HepG2 (cell line): ENCODE data around the gene HK2. TPM values are rescaled to one million over a fixed set of nuclear protein-coding genes. Genes with fewer than 3 reads are reported as not detected.

Source experiments
- BCL6 ChIP-seq: IDR thresholded peaks from 2 replicates; pipeline ENCODE4 v1.6.1; 2016; ENCODE audit warnings: missing genetic modification reagents, missing compliant biosample characterization
- CBFB ChIP-seq: sonication (generic); formaldehyde crosslinking; IDR thresholded peaks from 2 replicates; pipeline ENCODE4 v1.4.0; 2020; ENCODE audit warnings: missing genetic modification reagents
- CBX5 ChIP-seq: sonication (generic); formaldehyde crosslinking; IDR thresholded peaks from 2 replicates; pipeline ENCODE4 v1.4.0; 2020; ENCODE audit warnings: missing genetic modification reagents, borderline replicate concordance
- CHD4 ChIP-seq: fragments of 200-600 bp; sonication (generic); IDR thresholded peaks from 2 replicates; pipeline ENCODE4 v1.7.0; 2017; ENCODE audit warnings: mild to moderate bottlenecking, low read length, borderline replicate concordance
- GFI1 ChIP-seq: sonication (generic); formaldehyde crosslinking; IDR thresholded peaks from 2 replicates; pipeline ENCODE4 v1.5.0; 2020; ENCODE audit warnings: missing genetic modification reagents, mild to moderate bottlenecking, borderline replicate concordance
- HOXA3 ChIP-seq: sonication (generic); formaldehyde crosslinking; IDR thresholded peaks from 2 replicates; pipeline ENCODE4 v1.5.0; 2020; ENCODE audit warnings: missing genetic modification reagents
- JUND ChIP-seq: sonication (generic); formaldehyde crosslinking; IDR thresholded peaks from 2 replicates; pipeline ENCODE4 v1.8.0; 2022; ENCODE audit warnings: mild to moderate bottlenecking, missing genetic modification reagents
- KMT2B ChIP-seq: IDR thresholded peaks from 2 replicates; pipeline ENCODE4 v1.6.1; 2016; ENCODE audit warnings: missing genetic modification reagents, missing compliant biosample characterization
- MTA3 ChIP-seq: sonication (generic); formaldehyde crosslinking; IDR thresholded peaks from 2 replicates; pipeline ENCODE4 v1.4.0; 2020; ENCODE audit warnings: missing genetic modification reagents
- NR2F1 ChIP-seq, 2 experiments: fragments of 450-650 bp in 1 of 2; formaldehyde crosslinking in 1 of 2; IDR thresholded peaks; 2 replicates each; pipeline versions ENCODE4 v1.5.0 to v1.6.1; 2016 to 2020; ENCODE audit warnings: mild to moderate bottlenecking in 1 of 2, missing compliant biosample characterization in 1 of 2, missing genetic modification reagents in 1 of 2, moderate library complexity in 1 of 2
- PCBP1 ChIP-seq: fragments of 200-400 bp; formaldehyde crosslinking; IDR thresholded peaks from 2 replicates; pipeline ENCODE4 v1.6.1; 2017; ENCODE audit warnings: mild to moderate bottlenecking, low read depth, low read length, borderline replicate concordance
- TMF1 ChIP-seq: sonication (generic); formaldehyde crosslinking; IDR thresholded peaks from 2 replicates; pipeline ENCODE4 v1.8.1; 2022; ENCODE audit warnings: low read depth, missing genetic modification reagents
- TOE1 ChIP-seq: sonication (generic); formaldehyde crosslinking; IDR thresholded peaks from 2 replicates; pipeline ENCODE4 v1.4.0; 2020; ENCODE audit warnings: mild to moderate bottlenecking, missing genetic modification reagents
- ZNF337 ChIP-seq: sonication (generic); formaldehyde crosslinking; IDR thresholded peaks from 2 replicates; pipeline ENCODE4 v1.5.1; 2020; ENCODE audit warnings: missing genetic modification reagents, low read depth, mild to moderate bottlenecking, borderline replicate concordance
- polyA plus RNA-seq, 8 experiments: library from polyadenylated mRNA; depleted of rRNA in 3 of 8; stranded (reverse) in 7 of 8; unstranded in 1 of 8; fragments of >200 nt; fragmentation: Illumina TruSeq in 4 of 8; extraction: Trizol in 4 of 8; gene quantifications; 2 replicates each; pipeline versions ENCODE4 v1.2.1 to v1.2.3, GENCODE V29; 2011 to 2016; ENCODE audit warnings: low read depth in 4 of 8, missing spikeins in 1 of 8, mixed read lengths in 1 of 8; ENCODE audit not compliant: insufficient read depth in 1 of 8
- total RNA-seq, 5 experiments: library from RNA; depleted of rRNA; stranded (reverse); fragments of >200 nt; fragmentation: Illumina TruSeq; extraction: Trizol; gene quantifications; 2 replicates each; pipeline ENCODE4 v1.2.3, GENCODE V29; 2016; ENCODE audit warnings: low read depth in 1 of 5
- TF ChIP-seq, protein P1 (sequence below): sonication (generic); formaldehyde crosslinking; IDR thresholded peaks from 2 replicates; pipeline ENCODE4 v1.4.0; 2020; ENCODE audit warnings: missing genetic modification reagents, borderline replicate concordance
- TF ChIP-seq, protein P2 (sequence below): sonication (generic); formaldehyde crosslinking; IDR thresholded peaks from 2 replicates; pipeline ENCODE4 v1.4.0; 2020; ENCODE audit warnings: missing genetic modification reagents, low read depth, mild to moderate bottlenecking, borderline replicate concordance
- TF ChIP-seq, protein P3 (sequence below): sonication (generic); formaldehyde crosslinking; IDR thresholded peaks from 2 replicates; pipeline ENCODE4 v1.8.0; 2022; ENCODE audit warnings: missing genetic modification reagents, low read depth, mild to moderate bottlenecking, borderline replicate concordance
- TF ChIP-seq, protein P4 (sequence below): sonication (generic); formaldehyde crosslinking; IDR thresholded peaks from 2 replicates; pipeline ENCODE4 v1.5.0; 2020; ENCODE audit warnings: mild to moderate bottlenecking, missing genetic modification reagents
- TF ChIP-seq, protein P5 (sequence below): IDR thresholded peaks from 2 replicates; pipeline ENCODE4 v1.6.1; 2016
- TF ChIP-seq, protein P6 (sequence below): sonication (generic); formaldehyde crosslinking; IDR thresholded peaks from 2 replicates; pipeline ENCODE4 v1.4.0; 2020; ENCODE audit warnings: missing genetic modification reagents; ENCODE audit errors: not compliant biosample characterization
- TF ChIP-seq, protein P7 (sequence below): sonication (generic); formaldehyde crosslinking; IDR thresholded peaks from 2 replicates; pipeline ENCODE4 v1.9.0; 2021; ENCODE audit warnings: missing genetic modification reagents, borderline replicate concordance

HK2 gene
- total and polyA plus RNA-seq, 2 of the 13 experiments (the other 11 are each of a cell fraction or from before 2014, with no cell fraction given), result 13.2 to 101 TPM

DNA sequence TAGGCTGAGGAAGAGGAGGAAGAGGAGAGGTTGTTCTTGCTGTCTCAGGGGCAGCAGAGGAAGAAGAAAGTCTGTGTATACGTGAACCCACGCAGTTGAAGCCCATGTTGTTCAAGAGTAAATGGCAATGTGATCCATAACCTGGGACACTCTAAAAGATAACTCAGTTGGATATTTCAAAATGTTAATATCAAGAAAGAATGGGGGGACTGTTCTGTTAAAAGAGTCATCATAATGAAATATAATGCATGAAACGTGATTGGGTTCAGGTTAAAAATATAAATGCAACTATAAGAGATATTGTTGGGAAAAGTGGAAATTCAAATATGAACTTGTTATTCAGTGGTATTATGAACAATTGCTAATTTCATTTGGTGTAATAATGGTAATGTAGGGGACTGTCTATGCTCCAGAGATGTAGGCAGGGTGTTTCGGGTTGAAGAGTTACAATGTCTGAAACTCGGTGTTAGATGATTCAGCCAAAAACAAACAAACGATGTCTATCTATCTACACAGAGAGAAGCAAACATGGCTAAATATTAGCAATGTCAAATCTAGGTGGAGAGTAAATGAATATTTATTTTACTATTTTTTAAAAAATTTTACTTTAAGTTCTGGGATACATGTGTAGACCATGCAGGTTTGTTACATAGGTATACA, 103.4 kb downstream of the HK2 start (continued):
- TF ChIP-seq, protein P1, sequence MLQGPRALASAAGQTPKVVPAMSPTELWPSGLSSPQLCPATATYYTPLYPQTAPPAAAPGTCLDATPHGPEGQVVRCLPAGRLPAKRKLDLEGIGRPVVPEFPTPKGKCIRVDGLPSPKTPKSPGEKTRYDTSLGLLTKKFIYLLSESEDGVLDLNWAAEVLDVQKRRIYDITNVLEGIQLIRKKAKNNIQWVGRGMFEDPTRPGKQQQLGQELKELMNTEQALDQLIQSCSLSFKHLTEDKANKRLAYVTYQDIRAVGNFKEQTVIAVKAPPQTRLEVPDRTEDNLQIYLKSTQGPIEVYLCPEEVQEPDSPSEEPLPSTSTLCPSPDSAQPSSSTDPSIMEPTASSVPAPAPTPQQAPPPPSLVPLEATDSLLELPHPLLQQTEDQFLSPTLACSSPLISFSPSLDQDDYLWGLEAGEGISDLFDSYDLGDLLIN (CRISPR knock-in tag), result no peak
- TF ChIP-seq, protein P2, sequence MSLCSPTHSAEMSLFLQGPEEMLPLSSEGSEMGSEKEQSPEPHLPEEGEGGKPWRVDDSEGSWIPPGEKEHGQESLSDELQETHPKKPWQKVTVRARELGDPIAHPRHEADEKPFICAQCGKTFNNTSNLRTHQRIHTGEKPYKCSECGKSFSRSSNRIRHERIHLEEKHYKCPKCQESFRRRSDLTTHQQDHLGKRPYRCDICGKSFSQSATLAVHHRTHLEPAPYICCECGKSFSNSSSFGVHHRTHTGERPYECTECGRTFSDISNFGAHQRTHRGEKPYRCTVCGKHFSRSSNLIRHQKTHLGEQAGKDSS, result no peak
- TF ChIP-seq JUND (CRISPR knock-in tag) (peak; percentile 83), TMF1 (no peak), PCBP1 (no peak), ZNF337 (CRISPR knock-in tag) (no peak), MTA3 (CRISPR knock-in tag) (no peak), CHD4 (no peak), CBFB (no peak), GFI1 (no peak), HOXA3 (no peak), KMT2B (0 out of 2 replicates have a peak, but pooled peaks have one; percentile 35), NR2F1 (CRISPR knock-in tag; IDR thresholded peaks at IDR 0.05) (no peak), CBX5 (no peak), BCL6 (peak; percentile 60), TOE1 (CRISPR knock-in tag) (no peak)
- TF ChIP-seq, protein P3, sequence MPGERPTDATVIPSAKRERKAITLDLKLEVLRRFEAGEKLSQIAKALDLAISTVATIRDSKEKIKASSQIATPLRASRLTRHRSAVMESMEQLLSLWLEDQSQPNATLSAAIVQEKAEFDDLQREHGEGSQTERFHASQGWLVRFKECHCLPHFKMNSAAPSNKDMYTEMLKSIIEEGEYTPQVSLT, result no peak
- TF ChIP-seq, protein P4, sequence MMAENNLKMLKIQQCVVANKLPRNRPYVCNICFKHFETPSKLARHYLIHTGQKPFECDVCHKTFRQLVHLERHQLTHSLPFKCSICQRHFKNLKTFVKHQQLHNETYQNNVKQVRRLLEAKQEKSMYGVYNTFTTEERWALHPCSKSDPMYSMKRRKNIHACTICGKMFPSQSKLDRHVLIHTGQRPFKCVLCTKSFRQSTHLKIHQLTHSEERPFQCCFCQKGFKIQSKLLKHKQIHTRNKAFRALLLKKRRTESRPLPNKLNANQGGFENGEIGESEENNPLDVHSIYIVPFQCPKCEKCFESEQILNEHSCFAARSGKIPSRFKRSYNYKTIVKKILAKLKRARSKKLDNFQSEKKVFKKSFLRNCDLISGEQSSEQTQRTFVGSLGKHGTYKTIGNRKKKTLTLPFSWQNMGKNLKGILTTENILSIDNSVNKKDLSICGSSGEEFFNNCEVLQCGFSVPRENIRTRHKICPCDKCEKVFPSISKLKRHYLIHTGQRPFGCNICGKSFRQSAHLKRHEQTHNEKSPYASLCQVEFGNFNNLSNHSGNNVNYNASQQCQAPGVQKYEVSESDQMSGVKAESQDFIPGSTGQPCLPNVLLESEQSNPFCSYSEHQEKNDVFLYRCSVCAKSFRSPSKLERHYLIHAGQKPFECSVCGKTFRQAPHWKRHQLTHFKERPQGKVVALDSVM (CRISPR knock-in tag), result no peak
- TF ChIP-seq, protein P5, sequence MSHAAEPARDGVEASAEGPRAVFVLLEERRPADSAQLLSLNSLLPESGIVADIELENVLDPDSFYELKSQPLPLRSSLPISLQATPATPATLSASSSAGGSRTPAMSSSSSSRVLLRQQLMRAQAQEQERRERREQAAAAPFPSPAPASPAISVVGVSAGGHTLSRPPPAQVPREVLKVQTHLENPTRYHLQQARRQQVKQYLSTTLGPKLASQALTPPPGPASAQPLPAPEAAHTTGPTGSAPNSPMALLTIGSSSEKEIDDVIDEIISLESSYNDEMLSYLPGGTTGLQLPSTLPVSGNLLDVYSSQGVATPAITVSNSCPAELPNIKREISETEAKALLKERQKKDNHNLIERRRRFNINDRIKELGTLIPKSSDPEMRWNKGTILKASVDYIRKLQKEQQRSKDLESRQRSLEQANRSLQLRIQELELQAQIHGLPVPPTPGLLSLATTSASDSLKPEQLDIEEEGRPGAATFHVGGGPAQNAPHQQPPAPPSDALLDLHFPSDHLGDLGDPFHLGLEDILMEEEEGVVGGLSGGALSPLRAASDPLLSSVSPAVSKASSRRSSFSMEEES (CRISPR knock-in tag), result no peak
- TF ChIP-seq, protein P6, sequence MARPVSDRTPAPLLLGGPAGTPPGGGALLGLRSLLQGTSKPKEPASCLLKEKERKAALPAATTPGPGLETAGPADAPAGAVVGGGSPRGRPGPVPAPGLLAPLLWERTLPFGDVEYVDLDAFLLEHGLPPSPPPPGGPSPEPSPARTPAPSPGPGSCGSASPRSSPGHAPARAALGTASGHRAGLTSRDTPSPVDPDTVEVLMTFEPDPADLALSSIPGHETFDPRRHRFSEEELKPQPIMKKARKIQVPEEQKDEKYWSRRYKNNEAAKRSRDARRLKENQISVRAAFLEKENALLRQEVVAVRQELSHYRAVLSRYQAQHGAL (CRISPR knock-in tag), result no peak
- TF ChIP-seq, protein P7, sequence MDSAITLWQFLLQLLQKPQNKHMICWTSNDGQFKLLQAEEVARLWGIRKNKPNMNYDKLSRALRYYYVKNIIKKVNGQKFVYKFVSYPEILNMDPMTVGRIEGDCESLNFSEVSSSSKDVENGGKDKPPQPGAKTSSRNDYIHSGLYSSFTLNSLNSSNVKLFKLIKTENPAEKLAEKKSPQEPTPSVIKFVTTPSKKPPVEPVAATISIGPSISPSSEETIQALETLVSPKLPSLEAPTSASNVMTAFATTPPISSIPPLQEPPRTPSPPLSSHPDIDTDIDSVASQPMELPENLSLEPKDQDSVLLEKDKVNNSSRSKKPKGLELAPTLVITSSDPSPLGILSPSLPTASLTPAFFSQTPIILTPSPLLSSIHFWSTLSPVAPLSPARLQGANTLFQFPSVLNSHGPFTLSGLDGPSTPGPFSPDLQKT (CRISPR knock-in tag), result no peak
